Measurements from ENCODE around the gene MSANTD2. TPM values are rescaled to one million over a fixed set of nuclear protein-coding genes. Genes with fewer than 3 reads are reported as not detected.

MSANTD2 gene
- total RNA-seq, 1 donor from 2014 or later = 10.4 TPM

- no peak overlapping the region for H3K4me3 Mint-ChIP-seq (ENCODE audit: unreplicated experiment)
- TF ChIP-seq CTCF (IDR thresholded peaks at IDR 0.05) = no peak
- no peak overlapping the region for H3K27ac Mint-ChIP-seq (ENCODE audit: unreplicated experiment)
- DNase-seq (ENCODE audit: low spot score) = no peak
- peaks cover 14% of the 10 kb centered on the region for H3K4me1 Mint-ChIP-seq (ENCODE audit: low read depth)
- no peaks in the 10 kb centered on the region for H3K9me3 Mint-ChIP-seq (ENCODE audit: low read depth)
- peaks cover 1% of the 10 kb centered on the region for H3K36me3 Mint-ChIP-seq (ENCODE audit: low read depth)
- H3K27me3 Mint-ChIP-seq (ENCODE audit: low read depth) = peaks cover 33% of the 10 kb centered on the region
Measured at GRCh38 chr11:124748100-124748418, 52.1 kb downstream of the MSANTD2 start.

GRCh38 chr11:124747406-124748099 is 52.7 kb downstream of the MSANTD2 start:
- peaks cover 33% of the 10 kb centered on the region for H3K27me3 Mint-ChIP-seq (ENCODE audit: low read depth)
- no peak overlapping the region for H3K4me3 Mint-ChIP-seq (ENCODE audit: unreplicated experiment)
- no peak overlapping the region for H3K27ac Mint-ChIP-seq (ENCODE audit: unreplicated experiment)
- no peak for DNase-seq (ENCODE audit: low spot score)
- H3K36me3 Mint-ChIP-seq (ENCODE audit: low read depth) = peaks cover 1% of the 10 kb centered on the region
- H3K4me1 Mint-ChIP-seq (ENCODE audit: low read depth) = peaks cover 14% of the 10 kb centered on the region
- no peak for TF ChIP-seq CTCF (IDR thresholded peaks at IDR 0.05)
- no peaks in the 10 kb centered on the region for H3K9me3 Mint-ChIP-seq (ENCODE audit: low read depth)

GRCh38 chr11:124746621-124747243 is 53.5 kb downstream of the MSANTD2 start:
- Mint-ChIP-seq H3K27me3 (ENCODE audit: low read depth) (peaks cover 37% of the 10 kb centered on the region), H3K27ac (ENCODE audit: unreplicated experiment) (no peak overlapping the region), H3K4me1 (ENCODE audit: low read depth) (peaks cover 14% of the 10 kb centered on the region), H3K4me3 (ENCODE audit: unreplicated experiment) (peak overlapping the region; percentile 71), H3K36me3 (ENCODE audit: low read depth) (peaks cover 1% of the 10 kb centered on the region), H3K9me3 (ENCODE audit: low read depth) (no peaks in the 10 kb centered on the region)
- no peak for DNase-seq (ENCODE audit: low spot score)
- TF ChIP-seq CTCF (IDR thresholded peaks at IDR 0.05) = peak; percentile 71

GRCh38 chr11:124745835-124746620 is 54.2 kb downstream of the MSANTD2 start:
- H3K9me3 Mint-ChIP-seq (ENCODE audit: low read depth) = no peaks in the 10 kb centered on the region
- peaks cover 42% of the 10 kb centered on the region for H3K27me3 Mint-ChIP-seq (ENCODE audit: low read depth)
- H3K4me1 Mint-ChIP-seq (ENCODE audit: low read depth) = peaks cover 14% of the 10 kb centered on the region
- DNase-seq (ENCODE audit: low spot score) = no peak
- peaks cover 1% of the 10 kb centered on the region for H3K36me3 Mint-ChIP-seq (ENCODE audit: low read depth)
- peak; percentile 42 for TF ChIP-seq CTCF (IDR thresholded peaks at IDR 0.05)
- no peak overlapping the region for H3K27ac Mint-ChIP-seq (ENCODE audit: unreplicated experiment)
- H3K4me3 Mint-ChIP-seq (ENCODE audit: unreplicated experiment) = peak overlapping the region; percentile 71

GRCh38 chr11:124745270-124745834 is 54.9 kb downstream of the MSANTD2 start:
- no peak for TF ChIP-seq CTCF (IDR thresholded peaks at IDR 0.05)
- Mint-ChIP-seq H3K4me3 (ENCODE audit: unreplicated experiment) (no peak overlapping the region), H3K27ac (ENCODE audit: unreplicated experiment) (no peak overlapping the region), H3K9me3 (ENCODE audit: low read depth) (no peaks in the 10 kb centered on the region), H3K36me3 (ENCODE audit: low read depth) (peaks cover 1% of the 10 kb centered on the region), H3K4me1 (ENCODE audit: low read depth) (peaks cover 18% of the 10 kb centered on the region), H3K27me3 (ENCODE audit: low read depth) (peaks cover 42% of the 10 kb centered on the region)
- DNase-seq (ENCODE audit: low spot score) = no peak

Data from chondrocyte (in vitro differentiated cells).